Measurements from ENCODE around the gene LIG3.

DNA sequence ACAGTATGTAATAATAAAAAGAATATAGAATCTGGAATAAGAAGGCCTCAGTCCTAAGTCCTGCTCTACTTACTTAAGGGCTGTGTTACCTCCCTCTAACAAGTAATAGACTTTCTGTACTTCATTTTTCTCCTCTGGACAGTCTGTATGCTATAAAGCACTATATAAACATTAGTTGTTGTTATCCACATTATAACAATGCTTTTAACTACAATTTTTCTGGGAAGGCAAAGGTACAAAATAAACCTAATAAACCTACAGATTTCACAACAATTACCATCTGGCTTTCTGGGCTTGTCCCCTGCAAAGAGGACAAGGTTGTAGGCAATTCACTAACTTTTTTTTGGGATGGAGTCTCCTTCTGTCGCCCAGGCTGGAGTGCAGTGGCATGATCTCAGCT, 50.5 kb downstream of the LIG3 start:
- TF ChIP-seq ATF7 (IDR thresholded peaks at IDR 0.05) (no peak), ATF7 (CRISPR knock-in tag; IDR thresholded peaks at IDR 0.05) (no peak), ZNF546 (CRISPR knock-in tag; conservative IDR thresholded peaks at IDR 0.05) (no peak), CTCF (CRISPR knock-in tag; IDR thresholded peaks at IDR 0.05) (no peak), TCF12 (IDR thresholded peaks at IDR 0.05) (no peak), TCF12 (CRISPR knock-in tag; IDR thresholded peaks at IDR 0.05) (no peak)

Data from HepG2 (cell line).